Ovary (tissue), 9 donors: ENCODE measurements around the gene ZNF853. TPM values are rescaled to one million over a fixed set of nuclear protein-coding genes. Genes with fewer than 3 reads are reported as not detected.
"Not testable (repeated sequence)": the region's sequence is repeated elsewhere in the genome, so short reads cannot be mapped to it uniquely, and the experiment has no call there.

ENCODE experiments used
- DNase-seq, 5 donors: peaks; one replicate each; pipeline ENCODE4 v3.0.0-alpha.2; 2019 to 2020
- H3K27ac ChIP-seq, 2 donors: fragments of 200-600 bp; one replicate each; pipeline versions ENCODE4 v1.5.1 to v1.8.0; 2019 to 2022
- H3K27me3 ChIP-seq: fragments of 200-600 bp; one replicate; pipeline ENCODE4 v1.8.0; 2022
- H3K36me3 ChIP-seq: fragments of 200-600 bp; sonication (generic); one replicate; pipeline ENCODE4 v1.5.1; 2019
- H3K4me1 ChIP-seq: one replicate; pipeline ENCODE4 v1.8.1; 2013; ENCODE audit warnings: mild to moderate bottlenecking, moderate library complexity; ENCODE audit not compliant: insufficient read depth
- H3K4me3 ChIP-seq: fragments of 200-600 bp; sonication (generic); one replicate; pipeline ENCODE4 v1.5.1; 2017
- H3K9me3 ChIP-seq, 2 donors: fragments of 200-600 bp in 1 of 2; sonication (generic) in 1 of 2; one replicate each; pipeline versions ENCODE4 v1.5.1 to v1.8.1; 2013 to 2019; ENCODE audit warnings: mild to moderate bottlenecking in 1 of 2, moderate library complexity in 1 of 2
- EP300 ChIP-seq: sonication (generic); formaldehyde crosslinking; IDR thresholded peaks from one replicate; pipeline ENCODE4 v1.6.1; 2017; ENCODE audit warnings: antibody characterized with exemption
- POLR2A ChIP-seq: fragments of 450-650 bp; IDR thresholded peaks from one replicate; pipeline ENCODE4 v1.6.1; 2017; ENCODE audit warnings: antibody characterized with exemption, mild to moderate bottlenecking, moderate library complexity
- WGBS, 3 donors: extraction: QIAGEN DNeasy Blood & Tissue Kit in 1 of 3; methylation state at CpG; one replicate each; pipeline versions ENCODE4 v1.1.5 to v1.1.7; 2013 to 2017; 5-methylcytosine and 5-hydroxymethylcytosine counted together
- intact Hi-C, 4 donors: fragments of 100-400 bp; cut with DNase I; formaldehyde crosslinking; loops; one replicate each; pipeline versions ENCODE4 v1.11.0 to v1.15.1; 2022 to 2023
- polyA plus RNA-seq, 2 donors: library from polyadenylated mRNA; stranded (reverse); fragments of 200-250 nt in 1 of 2; fragments of 350-450 nt in 1 of 2; fragmentation: Illumina TruSeq in 1 of 2; extraction: RNeasy Lipid Tissue Mini Kit (QIAGEN cat#74804) in 1 of 2; gene quantifications; one replicate each; pipeline ENCODE4 v1.2.3, GENCODE V29; 2013 to 2014
- total RNA-seq, 7 donors: library from RNA; depleted of rRNA in 2 of 7; stranded (reverse); fragments of >200 nt in 2 of 7; fragmentation: NEBNext Ultra II Directional in 3 of 7; extraction: Animal tissue kit (Norgen Biotek cat#: 25700) in 3 of 7; gene quantifications; one replicate each; pipeline versions ENCODE4 v1.1.0 to v1.2.4, GENCODE V29; 2016 to 2023
- TF ChIP-seq, protein P1 (sequence below), 3 donors: fragments of 450-650 bp in 2 of 3; fragments of 200-600 bp in 1 of 3; IDR thresholded peaks; one replicate each; pipeline versions ENCODE4 v1.5.1 to v1.8.0; 2016 to 2022; ENCODE audit warnings: antibody characterized with exemption in 3 of 3, mild to moderate bottlenecking in 1 of 3
- donor health status: DM: no; HTN: no; CAD: no; lungs with moderate emphysema.
- donor health status: DM: no; HTN: no; CAD: no.
- donor health status: Bipolar disorder and iron deficiency.
- donor health status: DM: yes; HTN: yes; CAD: no.
- donor health status: DM: no; HTN: no; CAD: no.
- donor health status: DM: yes; HTN: yes; CAD: no.

The ZNF853 gene
- total and polyA plus RNA-seq, 9 donors: 9.1 to 25.9 (median 18.5) TPM

GRCh38 chr7:6578114-6579084 lies 37.0 kb upstream of the ZNF853 start:
- H3K9me3 ChIP-seq: no peaks in the 10 kb centered on the region
- TF ChIP-seq, protein P1, sequence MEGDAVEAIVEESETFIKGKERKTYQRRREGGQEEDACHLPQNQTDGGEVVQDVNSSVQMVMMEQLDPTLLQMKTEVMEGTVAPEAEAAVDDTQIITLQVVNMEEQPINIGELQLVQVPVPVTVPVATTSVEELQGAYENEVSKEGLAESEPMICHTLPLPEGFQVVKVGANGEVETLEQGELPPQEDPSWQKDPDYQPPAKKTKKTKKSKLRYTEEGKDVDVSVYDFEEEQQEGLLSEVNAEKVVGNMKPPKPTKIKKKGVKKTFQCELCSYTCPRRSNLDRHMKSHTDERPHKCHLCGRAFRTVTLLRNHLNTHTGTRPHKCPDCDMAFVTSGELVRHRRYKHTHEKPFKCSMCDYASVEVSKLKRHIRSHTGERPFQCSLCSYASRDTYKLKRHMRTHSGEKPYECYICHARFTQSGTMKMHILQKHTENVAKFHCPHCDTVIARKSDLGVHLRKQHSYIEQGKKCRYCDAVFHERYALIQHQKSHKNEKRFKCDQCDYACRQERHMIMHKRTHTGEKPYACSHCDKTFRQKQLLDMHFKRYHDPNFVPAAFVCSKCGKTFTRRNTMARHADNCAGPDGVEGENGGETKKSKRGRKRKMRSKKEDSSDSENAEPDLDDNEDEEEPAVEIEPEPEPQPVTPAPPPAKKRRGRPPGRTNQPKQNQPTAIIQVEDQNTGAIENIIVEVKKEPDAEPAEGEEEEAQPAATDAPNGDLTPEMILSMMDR (IDR thresholded peaks at IDR 0.05): no peak
- TF ChIP-seq POLR2A (no peak), EP300 (no peak)
- H3K4me1 ChIP-seq: peaks cover 5% of the 10 kb centered on the region
- H3K4me3 ChIP-seq: peak overlapping the region; percentile 64
- H3K27me3 ChIP-seq: no peaks in the 10 kb centered on the region
- no peak for DNase-seq
- peak overlapping the region; percentile 80 to 99 for H3K27ac ChIP-seq
- no peaks in the 10 kb centered on the region for H3K36me3 ChIP-seq
- intact Hi-C loops: no loop called here
- 87 to 89% (median 88%) methylated on average over 18 of the region's 18 CpGs for WGBS, 3 donors

GRCh38 chr7:6579446-6579845 lies 36.0 kb upstream of the ZNF853 start:
- WGBS, 3 donors: 87 to 94% (median 92%) methylated on average over 4 of the region's 4 CpGs
- TF ChIP-seq, protein P1 (IDR thresholded peaks at IDR 0.05): no peak
- no peak for TF ChIP-seq EP300
- TF ChIP-seq POLR2A: no peak
- Histone ChIP-seq H3K36me3 (no peaks in the 10 kb centered on the region), H3K4me3 (no peak overlapping the region), H3K9me3 (no peaks in the 10 kb centered on the region), H3K27me3 (no peaks in the 10 kb centered on the region), H3K4me1 (peaks cover 5% of the 10 kb centered on the region), H3K27ac (no peak overlapping the region)
- intact Hi-C loops: no loop called here
- no peak for DNase-seq

GRCh38 chr7:6585746-6586432 lies 29.5 kb upstream of the ZNF853 start:
- H3K4me1 ChIP-seq, H3K36me3 ChIP-seq, DNase-seq, H3K4me3 ChIP-seq, H3K27me3 ChIP-seq, H3K27ac ChIP-seq, H3K9me3 ChIP-seq: not testable (repeated sequence)
- WGBS, 3 donors: 89 to 93% (median 91%) methylated on average over 8 of the region's 8 CpGs
- intact Hi-C loops: loop anchor here in 1 of 4 donors (10.0 kb wide), 1 partner anchor 599 kb away; the partner anchor contains the start of gene C1GALT1

DNA sequence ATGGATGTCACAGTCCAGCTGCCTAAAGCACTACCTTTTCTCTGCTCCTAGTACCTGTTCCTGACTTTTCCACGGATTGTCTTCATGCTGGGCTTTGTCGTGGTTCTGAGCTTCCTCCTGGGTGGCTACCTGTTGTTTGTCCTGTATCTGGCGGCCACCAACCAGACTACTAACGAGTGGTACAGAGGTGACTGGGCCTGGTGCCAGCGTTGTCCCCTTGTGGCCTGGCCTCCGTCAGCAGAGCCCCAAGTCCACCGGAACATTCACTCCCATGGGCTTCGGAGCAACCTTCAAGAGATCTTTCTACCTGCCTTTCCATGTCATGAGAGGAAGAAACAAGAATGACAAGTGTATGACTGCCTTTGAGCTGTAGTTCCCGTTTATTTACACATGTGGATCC lies 26.8 kb upstream of the ZNF853 start:
- H3K4me1 ChIP-seq: no peaks in the 10 kb centered on the region
- intact Hi-C loops: loop anchor here in 1 of 4 donors (10.0 kb wide), 1 partner anchor 596 kb away; the partner anchor contains the start of gene C1GALT1
- TF ChIP-seq POLR2A (no peak), EP300 (no peak)
- TF ChIP-seq, protein P1 (IDR thresholded peaks at IDR 0.05): no peak
- WGBS, 3 donors: 81 to 87% (median 83%) methylated on average over 9 of the region's 9 CpGs
- no peak overlapping the region for H3K4me3 ChIP-seq
- no peaks in the 10 kb centered on the region for H3K9me3 ChIP-seq
- H3K36me3 ChIP-seq: no peaks in the 10 kb centered on the region
- peak in 3 of 5 donors; percentile 31 to 50 (median 49) for DNase-seq
- H3K27me3 ChIP-seq: no peaks in the 10 kb centered on the region
- no peak overlapping the region for H3K27ac ChIP-seq
